SJCRH30 (cell line): ENCODE measurements around the gene HACD1. TPM values are rescaled to one million over a fixed set of nuclear protein-coding genes. Genes with fewer than 3 reads are reported as not detected.
"Not testable (repeated sequence)": the region's sequence is repeated elsewhere in the genome, so short reads cannot be mapped to it uniquely, and the experiment has no call there.

Source experiments
- DNase-seq, 2 experiments: peaks; one replicate each; pipeline ENCODE4 v3.0.0-alpha.2; 2015 to 2020
- H3K27ac ChIP-seq: fragments of 250-450 bp; sonication (Bioruptor Pico); 2 replicates; pipeline ENCODE4 v1.5.1; 2020; ENCODE audit warnings: mild to moderate bottlenecking, moderate library complexity
- H3K27me3 ChIP-seq: fragments of 250-450 bp; sonication (Bioruptor Pico); 2 replicates; pipeline ENCODE4 v1.5.1; 2020; ENCODE audit warnings: mild to moderate bottlenecking, moderate library complexity
- H3K36me3 ChIP-seq: fragments of 250-450 bp; sonication (Bioruptor Pico); 2 replicates; pipeline ENCODE4 v1.5.1; 2020; ENCODE audit warnings: mild to moderate bottlenecking, moderate library complexity
- H3K4me1 ChIP-seq: fragments of 250-450 bp; sonication (Bioruptor Pico); 2 replicates; pipeline ENCODE4 v1.5.1; 2020; ENCODE audit warnings: mild to moderate bottlenecking, moderate library complexity
- H3K4me3 ChIP-seq: fragments of 250-450 bp; sonication (Bioruptor Pico); 2 replicates; pipeline ENCODE4 v1.5.1; 2020; ENCODE audit warnings: mild to moderate bottlenecking, moderate library complexity
- H3K9me3 ChIP-seq: fragments of 250-450 bp; sonication (Bioruptor Pico); replicated peaks from 2 replicates; pipeline ENCODE4 v1.5.1; 2020; ENCODE audit warnings: mild to moderate bottlenecking, moderate library complexity
- total RNA-seq: library from RNA; depleted of rRNA; stranded (reverse); fragments of >200 nt; shearing (Covaris generic); gene quantifications from 2 replicates; pipeline ENCODE4 v1.2.3, GENCODE V29; 2014

HACD1 gene
- total RNA-seq, 1 experiment from 2014 or later, result 6.8 TPM

DNA sequence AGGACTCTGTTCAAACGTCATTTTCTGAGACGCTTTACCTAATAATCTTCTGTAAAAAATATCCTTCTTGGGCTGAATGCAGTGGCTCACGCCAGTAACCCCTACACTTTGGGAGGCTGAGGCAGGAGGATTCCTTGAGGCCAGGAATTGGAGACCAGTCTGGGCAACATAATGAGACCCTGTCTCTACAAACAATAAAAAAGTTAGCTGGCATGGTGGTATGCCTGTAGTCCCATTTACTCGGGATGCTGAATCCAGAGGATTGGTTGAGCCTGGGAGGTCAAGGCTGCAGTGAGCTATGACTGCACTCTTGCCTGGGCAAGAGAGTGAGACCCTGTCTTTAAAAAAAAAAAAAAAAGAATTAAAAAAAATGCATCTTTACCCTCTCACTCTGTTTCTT is 31.9 kb upstream of the HACD1 start:
- no peak overlapping the region for H3K27ac ChIP-seq
- H3K4me3 ChIP-seq, result no peak overlapping the region
- peaks cover 7% of the 10 kb centered on the region for H3K36me3 ChIP-seq
- no peaks in the 10 kb centered on the region for H3K9me3 ChIP-seq
- DNase-seq, result no peak
- peaks cover 4% of the 10 kb centered on the region; the same call in 1 of the 2 replicates for H3K4me1 ChIP-seq
- H3K27me3 ChIP-seq, result no peaks in the 10 kb centered on the region

DNA sequence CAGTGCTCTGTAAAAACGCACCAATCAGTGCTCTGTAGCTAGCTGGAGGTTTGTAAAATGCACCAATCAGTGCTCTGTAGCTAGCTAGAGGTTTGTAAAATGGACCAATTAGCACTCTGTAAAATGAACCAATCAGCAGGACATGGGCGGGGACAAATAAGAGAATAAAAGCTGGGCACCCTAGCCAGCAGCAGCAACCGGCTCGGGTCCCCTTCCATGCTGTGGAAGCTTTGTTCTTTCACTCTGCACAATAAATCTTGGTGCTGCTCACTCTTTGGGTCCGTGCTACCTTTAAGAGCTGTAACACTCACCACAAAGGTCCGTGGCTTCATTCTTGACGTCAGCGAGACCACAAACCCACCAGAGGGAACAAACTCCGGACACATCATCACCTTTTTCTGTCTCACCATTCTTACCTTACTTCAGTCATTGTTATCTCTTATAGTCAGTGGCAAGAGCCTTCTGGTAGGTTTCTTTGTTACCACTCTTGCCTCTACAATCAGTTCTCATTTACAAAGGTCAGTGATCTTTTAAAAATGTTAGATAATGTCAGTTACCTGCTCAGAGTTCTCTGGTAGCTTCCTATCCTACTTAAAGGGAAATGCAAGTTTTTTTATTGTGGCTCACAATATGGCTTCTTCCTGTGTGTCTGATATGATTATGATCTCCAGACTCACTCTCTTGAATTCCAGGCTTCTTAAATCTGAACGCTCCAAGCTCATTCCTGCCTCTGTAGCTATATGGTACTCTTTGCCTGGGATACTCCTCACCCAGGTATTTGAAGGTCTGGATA is 31.3 kb upstream of the HACD1 start:
- DNase-seq, result no peak
- no peaks in the 10 kb centered on the region for H3K27me3 ChIP-seq

GRCh38 chr10:17647326-17647725 is 30.2 kb upstream of the HACD1 start:
- Histone ChIP-seq H3K4me1 (peaks cover 4% of the 10 kb centered on the region; the same call in 1 of the 2 replicates), H3K36me3 (no peaks in the 10 kb centered on the region; the same call in 1 of the 2 replicates), H3K4me3 (no peak overlapping the region), H3K27ac (no peak overlapping the region), H3K9me3 (no peaks in the 10 kb centered on the region), H3K27me3 (no peaks in the 10 kb centered on the region)
- DNase-seq, result no peak

More for the DNA sequence above, 31.3 kb upstream of the HACD1 start:
- H3K9me3 ChIP-seq, result no peaks in the 10 kb centered on the region
- no peak overlapping the region for H3K4me3 ChIP-seq
- H3K36me3 ChIP-seq, result peaks cover 4% of the 10 kb centered on the region
- H3K27ac ChIP-seq, result no peak overlapping the region
- H3K4me1 ChIP-seq, result peaks cover 4% of the 10 kb centered on the region; the same call in 1 of the 2 replicates

GRCh38 chr10:17645621-17646345 is 28.6 kb upstream of the HACD1 start:
- Histone ChIP-seq H3K36me3 (no peaks in the 10 kb centered on the region; the same call in 1 of the 2 replicates), H3K27ac (no peak overlapping the region), H3K4me3 (no peak overlapping the region), H3K4me1 (peaks cover 4% of the 10 kb centered on the region; the same call in 1 of the 2 replicates), H3K27me3 (no peaks in the 10 kb centered on the region), H3K9me3 (no peaks in the 10 kb centered on the region)
- DNase-seq, result no peak

- DNase-seq, result peak in 1 of 2 experiments; percentile 33
- H3K4me1 ChIP-seq, result peaks cover 4% of the 10 kb centered on the region; the same call in 1 of the 2 replicates
- peak overlapping the region; percentile 83 for H3K4me3 ChIP-seq
- no peaks in the 10 kb centered on the region; the same call in 1 of the 2 replicates for H3K36me3 ChIP-seq
- H3K27me3 ChIP-seq, result no peaks in the 10 kb centered on the region
- no peaks in the 10 kb centered on the region for H3K9me3 ChIP-seq
- peak overlapping the region; percentile 99 for H3K27ac ChIP-seq
Observed at GRCh38 chr10:17644485-17644943, 27.3 kb upstream of the HACD1 start.

- H3K27ac ChIP-seq, result peak within 1 kb of the TSS; percentile 99
- peak within 1 kb of the TSS; percentile 83 for H3K4me3 ChIP-seq
- DNase-seq, result peak; percentile 92 to 93
- no peaks in the 10 kb centered on the region for H3K27me3 ChIP-seq
- H3K36me3 ChIP-seq, result no peaks in the 10 kb centered on the region; the same call in 1 of the 2 replicates
- no peaks in the 10 kb centered on the region for H3K9me3 ChIP-seq
- H3K4me1 ChIP-seq, result peaks cover 4% of the 10 kb centered on the region; the same call in 1 of the 2 replicates
Observed at GRCh38 chr10:17643755-17644484, 26.7 kb upstream of the HACD1 start, which contains the start of gene STAM. Gene STAM (plus strand): TSS chr10:17644151. CDS start chr10:17644340, 189 bp downstream.

GRCh38 chr10:17643339-17643754 is 26.2 kb upstream of the HACD1 start:
- DNase-seq, result peak in 1 of 2 experiments; percentile 72
- Histone ChIP-seq H3K9me3 (no peaks in the 10 kb centered on the region), H3K4me1 (peaks cover 4% of the 10 kb centered on the region; the same call in 1 of the 2 replicates), H3K4me3 (peak overlapping the region; percentile 83), H3K27ac (peak overlapping the region; percentile 99), H3K27me3 (no peaks in the 10 kb centered on the region), H3K36me3 (no peaks in the 10 kb centered on the region; the same call in 1 of the 2 replicates)

DNA sequence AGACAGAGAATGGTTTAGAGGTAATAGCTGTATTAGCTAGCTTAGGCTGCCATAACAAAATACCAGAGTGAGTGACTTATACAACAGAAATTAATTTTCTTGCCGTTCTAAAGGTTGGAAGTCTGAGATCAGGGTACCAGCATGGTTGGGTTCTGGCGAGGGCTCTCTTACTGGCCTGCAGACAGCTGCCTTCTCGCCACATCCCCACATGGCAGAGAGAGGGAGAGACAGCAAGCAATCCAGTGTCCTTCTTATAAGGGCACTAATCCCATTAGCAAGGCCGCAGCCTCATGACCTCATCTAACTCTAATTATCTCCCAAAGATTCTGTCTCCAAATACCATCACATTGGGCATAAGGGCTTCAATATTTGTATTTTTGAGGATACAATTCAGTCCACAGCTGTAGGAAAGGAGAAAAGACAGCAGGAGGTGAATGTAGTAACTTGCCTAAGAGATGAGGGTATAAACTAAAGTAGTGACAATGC is 23.2 kb upstream of the HACD1 start:
- no peak overlapping the region for H3K27ac ChIP-seq
- H3K4me1 ChIP-seq, result peaks cover 3% of the 10 kb centered on the region; the same call in 1 of the 2 replicates
- no peaks in the 10 kb centered on the region for H3K9me3 ChIP-seq
- DNase-seq, result no peak
- no peaks in the 10 kb centered on the region for H3K36me3 ChIP-seq
- H3K4me3 ChIP-seq, result no peak overlapping the region
- H3K27me3 ChIP-seq, result no peaks in the 10 kb centered on the region

DNA sequence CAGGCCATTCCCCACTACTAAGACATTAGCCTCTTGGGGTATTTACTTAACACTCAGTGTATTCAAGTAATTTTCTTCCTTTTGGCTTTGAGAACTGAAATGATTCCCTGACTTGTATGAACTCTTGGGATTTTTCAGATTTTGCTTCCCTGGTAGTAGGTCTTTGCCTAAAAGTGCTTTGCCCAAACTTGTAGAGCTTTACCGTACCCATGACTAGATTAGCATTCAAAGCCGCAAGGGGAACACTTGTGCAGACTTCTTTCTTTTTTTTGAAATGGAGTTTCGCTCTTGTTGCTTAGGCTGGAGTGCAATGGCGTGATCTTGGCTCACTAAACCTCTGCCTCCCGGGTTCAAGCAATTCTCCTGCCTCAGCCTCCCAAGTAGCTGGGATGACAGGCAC is 20.7 kb upstream of the HACD1 start:
- no peak for DNase-seq
- H3K4me3 ChIP-seq, result no peak overlapping the region
- no peaks in the 10 kb centered on the region for H3K36me3 ChIP-seq
- no peaks in the 10 kb centered on the region; the same call in 1 of the 2 replicates for H3K4me1 ChIP-seq
- no peaks in the 10 kb centered on the region for H3K9me3 ChIP-seq
- H3K27ac ChIP-seq, result no peak overlapping the region
- no peaks in the 10 kb centered on the region for H3K27me3 ChIP-seq

- H3K9me3 ChIP-seq, result no peaks in the 10 kb centered on the region
- H3K36me3 ChIP-seq, result no peaks in the 10 kb centered on the region
- no peak for DNase-seq
- no peak overlapping the region for H3K27ac ChIP-seq
- H3K4me3 ChIP-seq, result no peak overlapping the region
- no peaks in the 10 kb centered on the region for H3K4me1 ChIP-seq
- H3K27me3 ChIP-seq, result no peaks in the 10 kb centered on the region
Observed at GRCh38 chr10:17633353-17633752, 16.2 kb upstream of the HACD1 start.

- not testable (repeated sequence) for H3K4me3 ChIP-seq, H3K27me3 ChIP-seq, H3K27ac ChIP-seq, H3K36me3 ChIP-seq, DNase-seq, H3K4me1 ChIP-seq, H3K9me3 ChIP-seq
Observed at GRCh38 chr10:17632590-17632989, 15.4 kb upstream of the HACD1 start.

DNA sequence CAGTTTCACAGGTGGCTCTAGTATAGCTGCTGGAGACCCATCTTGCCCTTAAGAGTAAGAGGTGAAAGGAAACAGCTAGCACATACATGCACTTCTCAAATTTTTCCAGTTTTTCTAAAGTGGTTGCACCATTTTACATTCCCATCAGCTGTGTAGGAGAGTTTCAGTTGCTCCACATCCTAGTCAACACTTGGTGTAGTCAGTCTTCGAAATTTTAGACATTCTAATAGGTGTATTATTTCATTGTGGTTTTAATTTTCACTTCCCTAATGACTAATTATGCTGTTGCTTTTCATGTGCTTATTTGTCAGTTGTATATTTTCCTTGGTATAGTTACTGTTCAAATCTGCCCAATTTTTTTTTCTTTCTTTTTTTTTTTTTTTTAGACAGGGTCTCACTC is 9.5 kb upstream of the HACD1 start:
- no peaks in the 10 kb centered on the region for H3K4me1 ChIP-seq
- H3K9me3 ChIP-seq, result no peaks in the 10 kb centered on the region
- no peak overlapping the region for H3K27ac ChIP-seq
- DNase-seq, result no peak
- H3K27me3 ChIP-seq, result no peaks in the 10 kb centered on the region
- no peak overlapping the region for H3K4me3 ChIP-seq
- no peaks in the 10 kb centered on the region for H3K36me3 ChIP-seq

DNA sequence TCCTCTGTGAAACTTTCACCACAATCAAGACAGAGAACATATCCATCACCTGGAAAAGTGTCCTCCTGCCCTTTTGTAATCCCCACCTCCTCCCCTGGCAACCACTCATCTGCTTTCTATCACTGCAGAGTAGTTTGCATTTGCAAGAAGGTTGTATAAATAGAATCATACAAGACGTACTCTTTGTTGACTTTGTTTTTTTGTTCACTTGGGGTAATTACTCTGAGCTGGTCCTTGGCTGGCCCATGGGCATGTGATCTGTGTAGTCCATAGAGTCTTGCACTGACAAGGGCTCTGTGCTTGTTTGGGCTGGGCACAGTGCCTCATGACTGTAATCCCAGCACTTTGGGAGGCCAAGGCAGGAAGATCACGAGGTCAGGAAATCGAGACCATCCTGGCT is 7.8 kb upstream of the HACD1 start:
- no peak overlapping the region for H3K4me3 ChIP-seq
- H3K27me3 ChIP-seq, result no peaks in the 10 kb centered on the region
- no peaks in the 10 kb centered on the region for H3K36me3 ChIP-seq
- no peaks in the 10 kb centered on the region for H3K4me1 ChIP-seq
- no peak overlapping the region for H3K27ac ChIP-seq
- DNase-seq, result no peak
- no peaks in the 10 kb centered on the region for H3K9me3 ChIP-seq

DNA sequence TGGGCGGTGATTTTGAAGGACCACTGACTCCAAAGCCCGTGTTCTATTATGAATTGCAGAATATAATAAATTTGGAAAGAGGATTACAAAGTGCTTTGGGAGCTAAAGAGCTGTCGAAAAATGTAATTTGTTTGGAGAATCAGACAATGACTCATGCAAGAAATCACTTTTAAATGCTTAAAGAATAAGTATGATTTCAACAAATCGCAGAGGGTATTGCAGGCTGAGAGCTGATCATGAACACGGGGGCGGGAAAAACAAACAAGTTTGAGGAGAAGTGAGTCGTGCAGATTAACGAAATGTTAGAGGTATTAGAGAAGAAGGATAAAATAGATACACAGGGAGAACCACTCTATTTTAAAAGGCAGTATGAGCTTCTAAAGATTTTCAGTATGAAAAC is 4.9 kb upstream of the HACD1 start:
- Histone ChIP-seq H3K9me3 (no peaks in the 10 kb centered on the region), H3K27ac (no peak overlapping the region), H3K36me3 (no peaks in the 10 kb centered on the region), H3K4me3 (no peak overlapping the region), H3K4me1 (no peaks in the 10 kb centered on the region), H3K27me3 (no peaks in the 10 kb centered on the region)
- DNase-seq, result no peak
